ENCODE measurements around the gene GALNTL6. TPM values are rescaled to one million over a fixed set of nuclear protein-coding genes. Genes with fewer than 3 reads are reported as not detected.

GALNTL6 gene
- total RNA-seq, 1 donor from 2014 or later: 1.7 TPM

DNA sequence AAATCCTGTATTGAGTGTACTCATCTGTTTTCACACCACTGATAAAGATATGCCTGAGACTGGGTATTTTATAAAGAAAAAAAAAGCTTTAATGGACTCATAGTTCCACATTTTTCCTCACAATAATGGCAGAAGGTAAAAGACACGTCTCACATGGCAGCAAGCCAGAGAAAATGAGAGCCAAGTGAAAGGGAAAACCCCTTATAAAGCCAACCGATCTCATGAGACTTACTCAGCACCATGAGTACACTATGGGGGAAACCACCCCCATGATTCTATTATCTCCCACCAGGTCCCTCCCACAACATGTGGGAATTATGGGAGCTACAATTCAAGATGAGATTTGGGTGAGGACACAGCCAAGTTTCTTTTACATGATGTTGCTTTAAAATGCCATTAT, 171.9 kb downstream of the GALNTL6 start:
- no peaks in the 10 kb centered on the region for H3K36me3 Mint-ChIP-seq
- TF ChIP-seq, protein P1, sequence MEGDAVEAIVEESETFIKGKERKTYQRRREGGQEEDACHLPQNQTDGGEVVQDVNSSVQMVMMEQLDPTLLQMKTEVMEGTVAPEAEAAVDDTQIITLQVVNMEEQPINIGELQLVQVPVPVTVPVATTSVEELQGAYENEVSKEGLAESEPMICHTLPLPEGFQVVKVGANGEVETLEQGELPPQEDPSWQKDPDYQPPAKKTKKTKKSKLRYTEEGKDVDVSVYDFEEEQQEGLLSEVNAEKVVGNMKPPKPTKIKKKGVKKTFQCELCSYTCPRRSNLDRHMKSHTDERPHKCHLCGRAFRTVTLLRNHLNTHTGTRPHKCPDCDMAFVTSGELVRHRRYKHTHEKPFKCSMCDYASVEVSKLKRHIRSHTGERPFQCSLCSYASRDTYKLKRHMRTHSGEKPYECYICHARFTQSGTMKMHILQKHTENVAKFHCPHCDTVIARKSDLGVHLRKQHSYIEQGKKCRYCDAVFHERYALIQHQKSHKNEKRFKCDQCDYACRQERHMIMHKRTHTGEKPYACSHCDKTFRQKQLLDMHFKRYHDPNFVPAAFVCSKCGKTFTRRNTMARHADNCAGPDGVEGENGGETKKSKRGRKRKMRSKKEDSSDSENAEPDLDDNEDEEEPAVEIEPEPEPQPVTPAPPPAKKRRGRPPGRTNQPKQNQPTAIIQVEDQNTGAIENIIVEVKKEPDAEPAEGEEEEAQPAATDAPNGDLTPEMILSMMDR (conservative IDR thresholded peaks at IDR 0.05): no peak
- no peak overlapping the region for H3K27ac Mint-ChIP-seq
- peaks cover 13% of the 10 kb centered on the region for H3K9me3 Mint-ChIP-seq
- H3K27me3 Mint-ChIP-seq: no peaks in the 10 kb centered on the region
- no peaks in the 10 kb centered on the region for H3K4me1 Mint-ChIP-seq (ENCODE audit: unreplicated experiment)
- DNase-seq (ENCODE audit: extremely low spot score, unreplicated experiment): no peak
- no peak overlapping the region for H3K4me3 Mint-ChIP-seq

DNA sequence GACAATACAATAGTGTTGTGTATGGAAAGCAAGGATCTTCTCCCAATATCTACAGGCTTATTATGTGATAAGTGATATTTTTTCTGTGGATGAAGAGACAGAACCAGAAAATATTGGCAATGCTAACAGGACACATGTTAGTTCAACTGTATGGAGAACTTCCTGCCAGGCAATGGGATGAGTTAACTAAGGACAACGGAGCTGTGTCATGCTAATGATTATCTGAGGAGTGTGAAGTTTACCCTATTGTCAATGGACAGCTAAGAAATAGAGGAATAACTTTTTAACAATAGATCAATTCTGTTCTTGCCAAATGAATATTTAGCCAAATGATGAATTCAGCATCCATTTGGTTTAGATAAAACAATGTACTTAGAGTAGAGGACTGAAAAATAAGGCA, 180.0 kb downstream of the GALNTL6 start:
- H3K27me3 Mint-ChIP-seq: no peaks in the 10 kb centered on the region
- peaks cover 5% of the 10 kb centered on the region for H3K9me3 Mint-ChIP-seq
- TF ChIP-seq, protein P1 (conservative IDR thresholded peaks at IDR 0.05): no peak
- H3K36me3 Mint-ChIP-seq: no peaks in the 10 kb centered on the region
- no peak overlapping the region for H3K4me3 Mint-ChIP-seq
- no peaks in the 10 kb centered on the region for H3K4me1 Mint-ChIP-seq (ENCODE audit: unreplicated experiment)
- no peak for DNase-seq (ENCODE audit: extremely low spot score, unreplicated experiment)
- H3K27ac Mint-ChIP-seq: no peak overlapping the region

DNA sequence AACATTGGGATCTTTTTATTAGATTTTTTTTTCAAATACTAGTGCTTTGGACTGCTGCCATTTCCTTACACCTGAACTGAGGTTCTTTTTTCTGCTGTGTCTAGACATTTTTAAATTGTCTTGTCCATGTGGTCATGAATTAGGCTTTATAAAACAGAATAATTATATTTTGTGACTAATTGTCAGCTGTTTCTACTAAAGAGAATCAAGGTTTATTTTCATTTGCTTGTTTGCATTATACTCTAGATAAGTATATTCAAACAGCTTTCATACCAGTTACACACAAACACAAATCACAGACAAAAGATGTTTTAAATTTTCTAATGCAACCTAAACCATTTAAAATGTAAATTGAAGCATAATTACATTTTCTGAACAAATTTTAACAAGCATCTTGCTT, 194.7 kb downstream of the GALNTL6 start:
- no peaks in the 10 kb centered on the region for H3K4me1 Mint-ChIP-seq (ENCODE audit: unreplicated experiment)
- no peaks in the 10 kb centered on the region for H3K36me3 Mint-ChIP-seq
- H3K27ac Mint-ChIP-seq: no peak overlapping the region
- H3K9me3 Mint-ChIP-seq: no peaks in the 10 kb centered on the region
- no peak for DNase-seq (ENCODE audit: extremely low spot score, unreplicated experiment)
- TF ChIP-seq, protein P1 (conservative IDR thresholded peaks at IDR 0.05): no peak
- H3K27me3 Mint-ChIP-seq: no peaks in the 10 kb centered on the region
- no peak overlapping the region for H3K4me3 Mint-ChIP-seq

DNA sequence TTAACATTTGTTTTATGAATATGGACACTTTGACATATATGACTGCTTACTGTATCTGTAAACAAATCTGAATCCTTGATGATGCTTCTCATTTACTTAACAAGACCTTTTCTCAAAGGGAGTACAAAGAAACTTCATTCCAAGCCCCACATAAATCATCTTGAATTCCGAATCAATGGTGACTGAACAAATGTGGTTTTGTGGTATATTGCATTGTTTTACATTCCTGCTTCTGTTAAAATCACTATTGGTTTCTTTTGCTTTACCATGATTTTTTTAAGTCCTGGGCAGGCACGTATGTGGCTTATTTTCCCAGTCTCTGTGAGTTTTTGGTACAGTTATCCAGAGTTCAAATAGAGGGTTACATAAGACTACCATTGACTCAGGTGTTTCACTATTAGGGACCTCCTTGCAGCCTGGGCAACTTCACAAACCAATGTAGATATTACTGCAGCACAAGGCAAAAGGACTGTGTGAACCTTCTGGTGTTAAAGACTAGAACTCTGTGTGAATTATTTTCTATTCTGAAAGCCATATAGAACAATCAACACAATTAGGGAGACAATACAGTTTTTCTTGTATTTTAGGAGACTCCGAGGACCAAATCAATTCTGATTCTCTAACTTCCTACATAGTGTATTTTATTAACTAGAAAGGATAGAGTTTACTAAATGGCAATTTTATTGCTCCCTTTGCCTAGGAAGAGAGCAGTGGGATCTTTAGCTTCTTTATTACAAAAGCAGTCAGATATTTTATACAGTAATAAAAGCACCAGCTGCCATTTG, 196.4 kb downstream of the GALNTL6 start:
- no peak overlapping the region for H3K4me3 Mint-ChIP-seq
- H3K27me3 Mint-ChIP-seq: no peaks in the 10 kb centered on the region
- no peak for DNase-seq (ENCODE audit: extremely low spot score, unreplicated experiment)
- H3K9me3 Mint-ChIP-seq: no peaks in the 10 kb centered on the region
- H3K36me3 Mint-ChIP-seq: no peaks in the 10 kb centered on the region
- H3K27ac Mint-ChIP-seq: no peak overlapping the region
- TF ChIP-seq, protein P1 (conservative IDR thresholded peaks at IDR 0.05): no peak
- H3K4me1 Mint-ChIP-seq (ENCODE audit: unreplicated experiment): no peaks in the 10 kb centered on the region

DNA sequence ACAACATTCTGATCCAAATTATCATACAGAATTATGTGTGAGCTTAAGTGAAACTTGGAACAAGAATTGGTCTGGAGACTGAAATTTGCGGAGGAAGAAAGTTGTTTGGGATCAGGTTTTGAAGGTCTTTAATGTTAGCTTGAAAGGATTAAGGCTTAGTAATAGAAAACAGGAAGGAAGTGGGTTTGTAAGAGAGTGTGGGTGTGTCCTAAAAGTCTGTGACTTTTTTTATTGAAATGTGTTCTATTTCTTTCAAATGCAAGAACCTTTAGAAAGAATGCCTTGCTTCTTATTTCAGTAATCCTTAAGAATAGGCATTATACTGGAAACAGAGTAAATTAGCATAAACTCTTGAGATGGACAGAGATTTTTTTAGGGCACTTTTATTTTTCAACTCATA, 198.0 kb downstream of the GALNTL6 start:
- Mint-ChIP-seq H3K36me3 (no peaks in the 10 kb centered on the region), H3K4me3 (no peak overlapping the region), H3K9me3 (no peaks in the 10 kb centered on the region), H3K27me3 (no peaks in the 10 kb centered on the region), H3K4me1 (ENCODE audit: unreplicated experiment) (no peaks in the 10 kb centered on the region), H3K27ac (no peak overlapping the region)
- no peak for DNase-seq (ENCODE audit: extremely low spot score, unreplicated experiment)
- TF ChIP-seq, protein P1 (conservative IDR thresholded peaks at IDR 0.05): no peak
